ENCODE data around the gene HDAC4.

DNA sequence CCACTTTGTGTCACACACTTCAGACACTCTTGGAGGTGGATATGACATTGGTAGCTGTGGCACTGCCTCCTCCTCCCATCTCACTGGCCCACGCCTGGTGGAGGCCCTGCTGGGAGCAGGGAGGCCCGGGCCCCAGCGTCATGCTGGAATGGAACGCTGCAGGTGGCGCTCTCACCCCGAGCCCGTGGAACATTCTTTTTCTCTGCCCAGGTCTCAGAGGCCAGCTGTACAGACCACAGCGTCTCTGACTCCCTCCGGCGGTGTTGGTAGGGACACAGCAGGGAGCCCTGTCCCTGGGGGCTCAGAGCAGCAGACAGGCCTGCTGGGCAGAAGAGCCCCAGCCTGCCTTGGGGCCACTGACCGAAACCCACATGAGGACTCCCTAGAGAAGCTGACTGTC lies 334.9 kb downstream of the HDAC4 start:
- TF ChIP-seq, protein P1, sequence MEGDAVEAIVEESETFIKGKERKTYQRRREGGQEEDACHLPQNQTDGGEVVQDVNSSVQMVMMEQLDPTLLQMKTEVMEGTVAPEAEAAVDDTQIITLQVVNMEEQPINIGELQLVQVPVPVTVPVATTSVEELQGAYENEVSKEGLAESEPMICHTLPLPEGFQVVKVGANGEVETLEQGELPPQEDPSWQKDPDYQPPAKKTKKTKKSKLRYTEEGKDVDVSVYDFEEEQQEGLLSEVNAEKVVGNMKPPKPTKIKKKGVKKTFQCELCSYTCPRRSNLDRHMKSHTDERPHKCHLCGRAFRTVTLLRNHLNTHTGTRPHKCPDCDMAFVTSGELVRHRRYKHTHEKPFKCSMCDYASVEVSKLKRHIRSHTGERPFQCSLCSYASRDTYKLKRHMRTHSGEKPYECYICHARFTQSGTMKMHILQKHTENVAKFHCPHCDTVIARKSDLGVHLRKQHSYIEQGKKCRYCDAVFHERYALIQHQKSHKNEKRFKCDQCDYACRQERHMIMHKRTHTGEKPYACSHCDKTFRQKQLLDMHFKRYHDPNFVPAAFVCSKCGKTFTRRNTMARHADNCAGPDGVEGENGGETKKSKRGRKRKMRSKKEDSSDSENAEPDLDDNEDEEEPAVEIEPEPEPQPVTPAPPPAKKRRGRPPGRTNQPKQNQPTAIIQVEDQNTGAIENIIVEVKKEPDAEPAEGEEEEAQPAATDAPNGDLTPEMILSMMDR (IDR thresholded peaks at IDR 0.05; ENCODE audit: low read depth, low read length, missing input control): no peak
- TF ChIP-seq, protein P2, sequence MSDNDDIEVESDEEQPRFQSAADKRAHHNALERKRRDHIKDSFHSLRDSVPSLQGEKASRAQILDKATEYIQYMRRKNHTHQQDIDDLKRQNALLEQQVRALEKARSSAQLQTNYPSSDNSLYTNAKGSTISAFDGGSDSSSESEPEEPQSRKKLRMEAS (IDR thresholded peaks at IDR 0.05): no peak
- TF ChIP-seq, protein P3, sequence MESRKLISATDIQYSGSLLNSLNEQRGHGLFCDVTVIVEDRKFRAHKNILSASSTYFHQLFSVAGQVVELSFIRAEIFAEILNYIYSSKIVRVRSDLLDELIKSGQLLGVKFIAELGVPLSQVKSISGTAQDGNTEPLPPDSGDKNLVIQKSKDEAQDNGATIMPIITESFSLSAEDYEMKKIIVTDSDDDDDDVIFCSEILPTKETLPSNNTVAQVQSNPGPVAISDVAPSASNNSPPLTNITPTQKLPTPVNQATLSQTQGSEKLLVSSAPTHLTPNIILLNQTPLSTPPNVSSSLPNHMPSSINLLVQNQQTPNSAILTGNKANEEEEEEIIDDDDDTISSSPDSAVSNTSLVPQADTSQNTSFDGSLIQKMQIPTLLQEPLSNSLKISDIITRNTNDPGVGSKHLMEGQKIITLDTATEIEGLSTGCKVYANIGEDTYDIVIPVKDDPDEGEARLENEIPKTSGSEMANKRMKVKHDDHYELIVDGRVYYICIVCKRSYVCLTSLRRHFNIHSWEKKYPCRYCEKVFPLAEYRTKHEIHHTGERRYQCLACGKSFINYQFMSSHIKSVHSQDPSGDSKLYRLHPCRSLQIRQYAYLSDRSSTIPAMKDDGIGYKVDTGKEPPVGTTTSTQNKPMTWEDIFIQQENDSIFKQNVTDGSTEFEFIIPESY (IDR thresholded peaks at IDR 0.05): no peak
- no peak for TF ChIP-seq FOXA1 (IDR thresholded peaks at IDR 0.05)
